DND-41 (cell line): ENCODE results near the gene TMA7B.

Source experiments
- ATAC-seq: fragments of 200-7000 bp; cut with Tn5 transposase; 3 replicates; pipeline ENCODE4 v1.9.1; 2021; ENCODE audit warnings: low read depth; ENCODE audit not compliant: insufficient read depth
- DNase-seq: peaks from one replicate; pipeline ENCODE4 v3.0.0-alpha.2; 2020
- H2AFZ ChIP-seq: 2 replicates; pipeline ENCODE4 v1.6.0; 2012; ENCODE audit warnings: low read depth, low read length
- H3K27ac ChIP-seq: 2 replicates; pipeline ENCODE4 v1.5.1; 2012; ENCODE audit warnings: low read length, inconsistent platforms
- H3K27me3 ChIP-seq: fragments of 200-600 bp; sonication (generic); 2 replicates; pipeline ENCODE4 v1.6.0; 2012; ENCODE audit warnings: low read length, mild to moderate bottlenecking, inconsistent platforms; ENCODE audit not compliant: insufficient read depth, poor library complexity
- H3K36me3 ChIP-seq: 2 replicates; pipeline ENCODE4 v1.5.1; 2012; ENCODE audit warnings: low read length, inconsistent platforms; ENCODE audit not compliant: insufficient read depth
- H3K4me1 ChIP-seq: 2 replicates; pipeline ENCODE4 v1.5.1; 2012; ENCODE audit warnings: mild to moderate bottlenecking, low read length; ENCODE audit not compliant: insufficient read depth
- H3K4me2 ChIP-seq: 2 replicates; pipeline ENCODE4 v1.6.0; 2012; ENCODE audit warnings: mild to moderate bottlenecking, moderate library complexity, low read length, inconsistent platforms; ENCODE audit not compliant: insufficient read depth
- H3K4me3 ChIP-seq, 2 experiments: fragments of 200-600 bp in 1 of 2; shearing (Covaris generic) in 1 of 2; 2 replicates each; pipeline ENCODE4 v1.5.1; 2012 to 2016; ENCODE audit warnings: inconsistent platforms in 2 of 2, low read length in 2 of 2, mild to moderate bottlenecking in 2 of 2, low read depth in 1 of 2, moderate library complexity in 1 of 2
- H3K79me2 ChIP-seq: 2 replicates; pipeline ENCODE4 v1.6.0; 2012; ENCODE audit warnings: low read length, inconsistent platforms; ENCODE audit not compliant: insufficient read depth
- H3K9ac ChIP-seq: 2 replicates; pipeline ENCODE4 v1.6.0; 2012; ENCODE audit warnings: low read depth, mild to moderate bottlenecking, inconsistent platforms, low read length, moderate library complexity
- H3K9me3 ChIP-seq: 2 replicates; pipeline ENCODE4 v1.5.1; 2012; ENCODE audit warnings: low read length, moderate library complexity, mild to moderate bottlenecking, inconsistent platforms; ENCODE audit not compliant: insufficient read depth, severe bottlenecking
- H4K20me1 ChIP-seq: 2 replicates; pipeline ENCODE4 v1.6.0; 2012; ENCODE audit warnings: low read length; ENCODE audit not compliant: insufficient read depth
- EZH2 ChIP-seq: IDR thresholded peaks from 3 replicates; pipeline ENCODE4 v1.6.1; 2012; ENCODE audit warnings: borderline replicate concordance, low read depth, mild to moderate bottlenecking, moderate library complexity, low read length, inconsistent platforms; ENCODE audit not compliant: severe bottlenecking
- TF ChIP-seq, protein P1 (sequence below): IDR thresholded peaks from 2 replicates; pipeline ENCODE4 v1.5.1; 2012; ENCODE audit warnings: borderline replicate concordance, low read length, moderate library complexity, mild to moderate bottlenecking; ENCODE audit not compliant: poor library complexity, severe bottlenecking; ENCODE audit errors: extremely low read depth

TMA7B gene

DNA sequence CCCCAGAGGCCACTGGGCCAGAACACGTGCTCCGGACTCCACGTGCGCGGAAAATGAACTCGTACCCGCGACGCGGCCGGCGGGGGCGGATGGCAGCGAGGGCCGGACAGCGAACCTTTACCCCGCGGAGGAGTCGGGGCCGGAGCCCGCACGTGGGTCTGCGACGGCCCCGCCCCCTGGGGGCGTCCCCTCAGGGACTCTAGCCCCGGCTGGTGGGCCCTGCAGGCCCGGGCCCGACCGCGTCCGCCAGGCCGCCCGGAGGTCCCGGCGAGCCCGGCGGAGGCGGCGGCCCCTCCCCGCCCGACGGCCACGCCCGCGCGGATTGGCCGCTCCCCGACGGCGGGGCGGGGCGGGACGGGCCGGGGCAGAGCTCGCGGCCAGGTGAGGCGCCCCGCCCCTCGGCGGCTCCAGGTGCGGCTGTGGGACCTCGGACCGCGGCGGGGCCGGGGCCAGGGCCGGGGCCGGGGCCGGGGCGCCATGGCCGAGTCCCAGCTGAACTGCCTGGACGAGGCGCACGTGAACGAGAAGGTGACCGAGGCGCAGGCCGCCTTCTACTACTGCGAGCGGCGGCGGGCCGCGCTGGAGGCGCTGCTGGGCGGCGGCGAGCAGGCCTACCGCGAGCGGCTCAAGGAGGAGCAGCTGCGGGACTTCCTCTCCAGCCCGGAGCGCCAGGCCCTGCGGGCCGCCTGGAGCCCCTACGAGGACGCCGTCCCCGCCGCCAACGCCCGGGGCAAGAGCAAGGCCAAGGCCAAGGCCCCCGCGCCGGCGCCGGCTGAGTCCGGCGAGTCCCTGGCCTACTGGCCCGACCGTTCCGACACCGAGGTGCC is 34.6 kb downstream of the TMA7B start, which contains the start of gene FAM83F:
TSS of gene FAM83F (plus strand) at position 389 of the 827 bp plus-strand sequence. CDS start at position 478, 89 bp downstream.
- no peak for TF ChIP-seq EZH2
- TF ChIP-seq, protein P1, sequence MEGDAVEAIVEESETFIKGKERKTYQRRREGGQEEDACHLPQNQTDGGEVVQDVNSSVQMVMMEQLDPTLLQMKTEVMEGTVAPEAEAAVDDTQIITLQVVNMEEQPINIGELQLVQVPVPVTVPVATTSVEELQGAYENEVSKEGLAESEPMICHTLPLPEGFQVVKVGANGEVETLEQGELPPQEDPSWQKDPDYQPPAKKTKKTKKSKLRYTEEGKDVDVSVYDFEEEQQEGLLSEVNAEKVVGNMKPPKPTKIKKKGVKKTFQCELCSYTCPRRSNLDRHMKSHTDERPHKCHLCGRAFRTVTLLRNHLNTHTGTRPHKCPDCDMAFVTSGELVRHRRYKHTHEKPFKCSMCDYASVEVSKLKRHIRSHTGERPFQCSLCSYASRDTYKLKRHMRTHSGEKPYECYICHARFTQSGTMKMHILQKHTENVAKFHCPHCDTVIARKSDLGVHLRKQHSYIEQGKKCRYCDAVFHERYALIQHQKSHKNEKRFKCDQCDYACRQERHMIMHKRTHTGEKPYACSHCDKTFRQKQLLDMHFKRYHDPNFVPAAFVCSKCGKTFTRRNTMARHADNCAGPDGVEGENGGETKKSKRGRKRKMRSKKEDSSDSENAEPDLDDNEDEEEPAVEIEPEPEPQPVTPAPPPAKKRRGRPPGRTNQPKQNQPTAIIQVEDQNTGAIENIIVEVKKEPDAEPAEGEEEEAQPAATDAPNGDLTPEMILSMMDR: no peak
- ATAC-seq: no peak

DNA sequence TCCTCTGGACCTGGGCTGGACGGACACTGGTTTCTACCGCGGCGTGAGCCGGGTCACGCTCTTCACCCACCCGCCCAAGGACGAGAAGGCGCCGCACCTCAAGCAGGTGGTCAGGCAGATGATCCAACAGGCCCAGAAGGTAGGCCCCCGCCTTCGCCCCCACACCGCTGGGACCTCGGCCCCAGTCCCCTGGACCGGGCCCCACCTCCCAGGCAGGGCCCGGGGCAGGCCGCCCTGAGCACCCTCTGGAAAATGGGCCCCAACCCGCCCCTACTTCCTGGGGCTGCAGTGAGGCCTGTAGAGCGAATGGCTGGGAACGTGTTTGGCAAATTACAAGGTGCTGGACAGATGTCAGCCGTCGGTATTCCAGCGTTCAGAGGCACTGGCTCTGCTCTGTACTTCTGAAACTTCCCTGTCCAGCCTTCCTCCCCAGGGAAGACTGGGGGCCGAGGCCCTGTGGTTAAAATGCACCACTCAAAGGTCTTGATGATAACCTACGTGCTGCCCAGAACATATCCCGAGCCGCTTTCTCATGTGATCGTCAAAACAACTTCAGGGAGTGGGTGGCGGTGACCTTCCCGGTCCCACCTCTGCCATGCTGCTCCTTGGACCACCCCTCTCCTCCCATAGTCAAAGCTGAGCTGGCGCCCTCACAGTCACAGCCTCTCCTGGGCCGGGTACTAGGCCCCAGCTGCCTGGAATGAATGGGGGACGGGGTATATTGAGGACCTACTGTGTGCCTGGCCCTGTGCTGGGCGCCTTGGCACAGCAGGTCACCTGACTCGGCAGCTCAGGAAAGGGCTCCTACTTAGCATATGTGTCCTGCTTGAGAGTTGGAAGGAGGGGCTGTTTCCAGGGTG is 35.4 kb downstream of the TMA7B start:
- DNase-seq (no peak), ATAC-seq (no peak)
- Histone ChIP-seq H3K9me3 (no peaks in the 10 kb centered on the region), H3K79me2 (no peaks in the 10 kb centered on the region), H3K27me3 (no peaks in the 10 kb centered on the region), H3K36me3 (no peaks in the 10 kb centered on the region), H3K4me3 (no peak overlapping the region), H3K4me1 (no peaks in the 10 kb centered on the region), H3K27ac (no peak overlapping the region), H4K20me1 (no peaks in the 10 kb centered on the region), H2AFZ (no peak overlapping the region), H3K4me2 (no peak overlapping the region), H3K9ac (no peak overlapping the region)
- TF ChIP-seq, protein P1: no peak
- TF ChIP-seq EZH2: no peak

More for the DNA sequence above, 34.6 kb downstream of the TMA7B start, which contains the start of gene FAM83F:
- H3K9me3 ChIP-seq: no peaks in the 10 kb centered on the region
- no peaks in the 10 kb centered on the region for H3K36me3 ChIP-seq
- H3K4me2 ChIP-seq: no peak within 1 kb of the TSS
- H3K79me2 ChIP-seq: no peaks in the 10 kb centered on the region
- no peaks in the 10 kb centered on the region for H3K27me3 ChIP-seq
- no peak within 1 kb of the TSS for H3K9ac ChIP-seq
- DNase-seq: no peak
- no peaks in the 10 kb centered on the region for H4K20me1 ChIP-seq
- no peaks in the 10 kb centered on the region for H3K4me1 ChIP-seq
- H2AFZ ChIP-seq: no peak within 1 kb of the TSS
- no peak within 1 kb of the TSS for H3K27ac ChIP-seq
- no peak within 1 kb of the TSS for H3K4me3 ChIP-seq

DNA sequence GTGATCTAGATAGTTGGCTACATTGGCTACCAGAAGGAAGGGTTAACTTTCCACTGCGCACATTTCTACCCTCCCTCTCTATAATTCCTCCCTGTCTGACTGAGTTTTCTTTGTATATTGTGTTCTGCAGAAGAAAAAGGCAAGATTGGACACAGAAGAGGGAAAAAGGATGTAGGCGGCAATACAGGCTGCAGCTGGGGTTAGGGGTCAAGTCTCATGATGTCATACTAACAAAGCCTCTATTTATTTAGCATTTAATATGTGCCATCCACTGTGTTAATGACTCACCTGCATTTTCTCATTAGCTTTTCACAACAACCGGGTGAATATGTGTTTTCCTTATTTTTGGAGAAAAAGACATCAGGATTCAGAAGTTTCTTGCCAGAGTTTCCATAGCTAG is 36.5 kb downstream of the TMA7B start:
- no peak overlapping the region for H3K9ac ChIP-seq
- H3K4me3 ChIP-seq: no peak overlapping the region
- H3K36me3 ChIP-seq: no peaks in the 10 kb centered on the region
- no peaks in the 10 kb centered on the region for H3K4me1 ChIP-seq
- H3K9me3 ChIP-seq: no peaks in the 10 kb centered on the region
- TF ChIP-seq EZH2: no peak
- TF ChIP-seq, protein P1: no peak
- no peak overlapping the region for H3K27ac ChIP-seq
- H3K27me3 ChIP-seq: no peaks in the 10 kb centered on the region
- H2AFZ ChIP-seq: no peak overlapping the region
- H4K20me1 ChIP-seq: no peaks in the 10 kb centered on the region
- H3K4me2 ChIP-seq: no peak overlapping the region
- DNase-seq: no peak
- no peaks in the 10 kb centered on the region for H3K79me2 ChIP-seq
- no peak for ATAC-seq
